GM18505 (cell line): ENCODE measurements around the gene LGR6.
"Not testable (repeated sequence)": the region's sequence is repeated elsewhere in the genome, so short reads cannot be mapped to it uniquely, and the experiment has no call there.

Experiments
- ATAC-seq: cut with Tn5 transposase; IDR thresholded peaks from one replicate; pipeline ENCODE4 v1.9.1; 2021; ENCODE audit not compliant: unreplicated experiment
- POLR2A ChIP-seq: IDR thresholded peaks from 4 replicates; pipeline ENCODE4 v1.6.1; 2011; ENCODE audit warnings: borderline replicate concordance; ENCODE audit not compliant: insufficient read depth, insufficient read length; ENCODE audit errors: extremely low read depth

Gene LGR6

GRCh38 chr1:202176949-202177927 lies 16.4 kb upstream of the LGR6 start:
- ATAC-seq: no peak
- no peak for TF ChIP-seq POLR2A

- no peak for ATAC-seq
- no peak for TF ChIP-seq POLR2A
Observed at GRCh38 chr1:202179828-202180750, 13.5 kb upstream of the LGR6 start.

GRCh38 chr1:202180751-202181139 lies 12.9 kb upstream of the LGR6 start:
- ATAC-seq: not testable (repeated sequence)

- TF ChIP-seq POLR2A: no peak
- no peak for ATAC-seq
Observed at GRCh38 chr1:202181586-202181985, 12.0 kb upstream of the LGR6 start.

GRCh38 chr1:202182040-202182877 lies 11.3 kb upstream of the LGR6 start:
- no peak for ATAC-seq

DNA sequence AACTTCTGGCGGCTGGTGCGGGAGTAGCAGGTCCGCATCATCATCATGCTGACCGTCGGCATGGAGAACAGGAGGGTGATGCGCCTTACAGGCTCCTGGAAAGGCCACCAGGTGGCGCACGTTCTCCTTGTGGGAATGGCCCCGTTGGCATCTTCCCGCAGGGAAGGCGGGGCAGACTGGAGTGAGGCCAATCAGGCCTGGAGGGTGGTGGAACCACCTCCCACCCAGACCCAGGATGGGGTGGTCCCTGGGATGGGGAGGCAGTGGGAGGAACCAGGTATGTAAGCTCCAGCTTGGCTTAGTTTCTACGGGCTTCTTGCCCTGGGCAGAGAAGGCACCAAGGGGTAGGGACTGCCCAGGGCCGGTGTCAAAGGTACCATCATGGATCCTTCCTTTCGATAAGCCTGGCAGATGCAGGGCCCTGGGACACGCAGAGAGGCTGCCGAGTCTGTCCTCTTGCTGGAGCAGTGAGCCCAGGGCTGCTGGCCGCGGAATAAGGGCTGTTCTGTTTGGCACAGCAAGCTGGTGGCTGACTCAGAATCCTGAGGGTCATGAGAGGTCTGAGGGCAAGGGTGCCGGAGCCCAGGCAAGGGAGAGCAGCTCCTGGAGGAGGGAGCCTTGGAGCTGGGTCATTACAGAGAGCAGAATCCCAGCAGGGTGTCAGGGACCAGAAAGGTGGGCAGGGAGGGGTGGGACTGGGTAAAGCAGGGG lies 8.7 kb upstream of the LGR6 start:
- TF ChIP-seq POLR2A: no peak
- ATAC-seq: no peak

More at GRCh38 chr1:202182040-202182877, 11.3 kb upstream of the LGR6 start:
- no peak for TF ChIP-seq POLR2A

DNA sequence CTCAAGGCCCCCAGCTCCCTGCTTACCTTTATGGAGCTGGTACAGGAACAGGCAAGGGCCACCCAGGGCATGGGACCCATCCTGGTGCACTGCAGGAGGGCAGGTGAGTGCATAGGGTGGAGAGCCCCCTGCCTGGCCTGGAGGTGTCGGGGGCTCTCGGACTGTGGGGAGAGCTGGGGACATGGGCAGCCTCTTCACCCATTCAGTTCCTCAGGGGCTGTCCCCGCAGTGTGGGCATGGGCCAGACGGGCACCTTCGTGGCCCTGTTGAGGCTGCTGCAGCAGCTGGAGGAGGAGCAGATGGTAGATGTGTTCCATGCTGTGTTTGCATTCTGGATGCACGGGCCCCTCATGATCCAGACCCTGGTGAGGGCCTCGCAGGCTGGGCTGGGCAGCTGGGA lies 7.3 kb upstream of the LGR6 start:
- no peak for TF ChIP-seq POLR2A
- no peak for ATAC-seq

- no peak for TF ChIP-seq POLR2A
- no peak for ATAC-seq
Observed at GRCh38 chr1:202187041-202187671, 6.4 kb upstream of the LGR6 start.

DNA sequence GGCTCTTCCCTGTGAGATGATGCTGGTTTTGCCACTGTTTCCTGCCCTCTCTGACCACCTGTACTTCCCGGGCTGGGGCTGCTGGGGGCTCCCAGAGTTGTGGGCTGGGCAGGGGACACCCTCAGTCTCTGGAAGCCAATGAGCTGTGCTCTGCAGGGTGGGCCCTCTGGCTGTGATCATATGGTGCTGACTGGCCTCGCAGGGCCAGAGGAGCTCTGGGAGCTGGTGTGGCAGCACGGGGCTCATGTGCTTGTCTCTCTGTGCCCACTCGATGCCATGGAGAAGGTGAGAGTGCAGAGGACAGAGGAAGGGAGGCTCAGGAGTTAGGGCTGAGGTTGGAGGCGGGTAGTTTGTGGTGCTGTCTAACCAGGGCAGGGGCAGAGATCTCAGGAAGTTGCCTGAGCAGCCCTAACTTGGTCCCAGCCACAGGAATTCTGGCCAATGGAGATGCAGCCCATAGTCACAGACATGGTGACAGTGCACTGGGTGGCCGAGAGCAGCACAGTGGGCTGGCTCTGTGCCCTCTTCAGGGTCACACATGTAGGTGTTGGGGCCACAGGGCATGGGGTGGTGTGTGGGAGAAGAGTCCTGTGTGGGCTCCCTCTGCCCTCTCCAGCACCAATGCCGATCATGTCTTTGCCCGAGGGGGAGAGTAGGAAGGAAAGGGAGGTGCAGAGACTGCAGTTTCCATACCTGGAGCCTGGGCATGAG lies 5.7 kb upstream of the LGR6 start:
- ATAC-seq: no peak
- no peak for TF ChIP-seq POLR2A

DNA sequence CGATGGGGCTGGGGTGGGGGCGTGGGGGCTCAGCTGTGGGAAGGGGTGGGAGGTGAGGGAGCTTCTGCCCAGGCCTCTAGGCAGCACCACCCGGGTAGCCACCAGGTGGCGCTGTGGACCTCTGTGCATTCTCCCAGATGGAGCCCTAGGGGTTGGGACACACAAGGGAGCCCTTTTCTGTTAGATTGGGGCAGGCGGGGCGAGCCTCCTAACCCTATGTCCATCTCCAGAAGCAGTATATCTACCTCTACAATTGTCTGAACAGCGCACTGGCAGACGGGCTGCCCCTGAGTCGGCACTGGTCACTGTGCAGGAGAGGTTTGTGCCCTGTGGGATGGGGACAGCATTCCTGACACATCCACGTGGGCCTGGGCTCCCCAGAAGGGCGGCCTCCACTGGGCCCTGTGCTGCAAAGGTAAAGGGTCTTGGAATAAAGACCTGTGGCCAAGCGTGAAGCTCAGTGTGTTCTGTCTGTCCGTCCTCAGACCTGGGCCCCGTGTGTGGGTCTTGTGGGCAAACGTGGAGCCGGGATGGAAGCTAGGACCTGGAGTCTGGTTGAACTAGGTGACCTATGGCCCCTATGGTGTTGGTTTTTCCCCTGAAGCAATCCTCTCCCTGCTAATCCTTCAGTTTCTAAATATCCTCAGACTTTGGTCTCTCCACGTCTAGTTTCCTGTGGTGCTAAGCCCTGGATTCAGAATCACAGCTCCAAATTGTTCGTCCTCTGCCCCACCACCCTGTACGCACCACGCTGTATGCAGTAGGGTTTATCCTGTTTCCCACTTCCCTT lies 4.4 kb upstream of the LGR6 start:
- TF ChIP-seq POLR2A: no peak
- no peak for ATAC-seq
